Measurements from ENCODE around the gene ABCG4. TPM values are rescaled to one million over a fixed set of nuclear protein-coding genes. Genes with fewer than 3 reads are reported as not detected.

Gene ABCG4
- total and polyA plus RNA-seq, 2 of the 8 experiments (the other 6 are each of a cell fraction or from before 2014, with no cell fraction given), result 1.8 to 2.3 TPM

GRCh38 chr11:119181677-119182412, 33.0 kb downstream of the ABCG4 start:
- Histone ChIP-seq H3K4me2 (ENCODE audit: insufficient read depth in 1 of 2, low read depth in 2 of 2, low read length in 2 of 2) (no peak overlapping the region), H3K4ac (replicated peaks; ENCODE audit: insufficient read length, low read depth, low read length) (no peak overlapping the region), H3K27ac (ENCODE audit: low read depth, low read length) (no peak overlapping the region), H2BK20ac (ENCODE audit: low read length) (no peak overlapping the region), H4K8ac (ENCODE audit: extremely low read depth, insufficient read depth, low read length) (no peak overlapping the region), H3K36me3 (ENCODE audit: control insufficient read depth in 2 of 4, insufficient read depth in 4 of 4, low read length in 3 of 4) (peaks cover 0 to 3% (median 0%) of the 10 kb centered on the region in 4 experiments; a peak in 1 of 8 replicates), H2BK12ac (ENCODE audit: low read depth, low read length) (no peak overlapping the region), H3K23me2 (ENCODE audit: low read depth, low read length) (no peaks in the 10 kb centered on the region), H3K18ac (ENCODE audit: extremely low read depth, low read length) (no peak overlapping the region), H4K5ac (ENCODE audit: insufficient read length, low read depth, low read length) (no peak overlapping the region), H3K56ac (replicated peaks; ENCODE audit: insufficient read length, low read depth, low read length) (no peak overlapping the region), H2BK5ac (ENCODE audit: low read depth, low read length) (no peak overlapping the region; the same call in 1 of the 2 replicates), H2AFZ (ENCODE audit: low read length) (no peak overlapping the region), H4K91ac (replicated peaks; ENCODE audit: insufficient read length, low read length) (no peak overlapping the region), H3K4me1 (replicated peaks in 1 of 4; ENCODE audit: control insufficient read depth in 3 of 4, insufficient read depth in 4 of 4, low read length in 3 of 4) (no peaks in the 10 kb centered on the region; a peak in 1 of 7 replicates), H3K9me3 (ENCODE audit: insufficient read depth in 2 of 2, low read depth in 1 of 2, low read length in 1 of 2) (no peaks in the 10 kb centered on the region), H3K4me3 (ENCODE audit: extremely low read depth in 1 of 4, insufficient read depth in 2 of 4, low read depth in 3 of 4, low read length in 4 of 4) (no peak overlapping the region), H3K9ac (replicated peaks in 1 of 4; ENCODE audit: extremely low read depth in 1 of 4, low read depth in 3 of 4, low read length in 3 of 4) (no peak overlapping the region; a peak in 1 of 7 replicates), H2BK120ac (replicated peaks; ENCODE audit: low read depth, low read length) (no peak overlapping the region), H3K23ac (ENCODE audit: insufficient read length) (no peak overlapping the region), H4K20me1 (replicated peaks in 1 of 2; ENCODE audit: control insufficient read depth in 1 of 2, insufficient read depth in 2 of 2, low read length in 2 of 2) (peaks cover 0 to 6% of the 10 kb centered on the region in 2 experiments), H3K27me3 (replicated peaks in 1 of 4; ENCODE audit: control insufficient read depth in 3 of 4, extremely low read depth in 1 of 4, insufficient read depth in 3 of 4, low read length in 3 of 4) (no peaks in the 10 kb centered on the region), H3K79me2 (ENCODE audit: control insufficient read depth in 1 of 2, insufficient read depth in 2 of 2, low read length in 2 of 2) (no peaks in the 10 kb centered on the region), H2BK15ac (ENCODE audit: low read length) (no peak overlapping the region), H3K79me1 (ENCODE audit: low read depth, low read length) (no peaks in the 10 kb centered on the region), H2AK5ac (ENCODE audit: low read depth, low read length) (no peak overlapping the region), H3K14ac (ENCODE audit: insufficient read length) (no peak overlapping the region)
- POLR2A ChIA-PET (ENCODE audit: partially characterized antibody), result interaction anchor here (1.4 to 2.8 kb wide), 5 partner anchors 9 to 87 kb away, joined by 5 to 12 read pairs (median 7); partner anchors contain the start of gene NLRX1
- 93 to 100% methylated on average over 1 to 14 of the region's 17 CpGs for WGBS, 2 experiments (ENCODE audit: extremely low coverage in 1 of 2, insufficient coverage in 1 of 2, insufficient read length in 1 of 2, insufficient replicate concordance in 2 of 2, low coverage in 1 of 2, low lambda C conversion rate in 2 of 2, missing lambda C conversion rate in 1 of 2)
- DNase-seq (ENCODE audit: low read depth in 1 of 2, low spot score in 2 of 2) (no peak), FAIRE-seq (no peak)
- CTCF ChIA-PET (ENCODE audit: partially characterized antibody), result interaction anchor here (1.1 to 24.3 kb wide), 6 partner anchors 13 to 141 kb away, joined by 3 to 389 read pairs (median 4); partner anchors contain the start of genes ABCG4 and NLRX1
- no peak for TF ChIP-seq BACH1 (IDR thresholded peaks at IDR 0.05; ENCODE audit: low read length)

Data from H1 (cell line).